GM18511 (cell line): ENCODE results near the gene CCDC28B.
"Not testable (repeated sequence)": the region's sequence is repeated elsewhere in the genome, so short reads cannot be mapped to it uniquely, and the experiment has no call there.

Source experiments
- ATAC-seq: cut with Tn5 transposase; IDR thresholded peaks from one replicate; pipeline ENCODE4 v1.9.1; 2021; ENCODE audit warnings: mild to moderate bottlenecking, moderate library complexity; ENCODE audit not compliant: unreplicated experiment

The CCDC28B gene

GRCh38 chr1:32200226-32201010, at the start of gene CCDC28B:
Gene CCDC28B, plus strand, starts transcription at chr1:32200595. Its CDS starts 1,341 bp downstream, at chr1:32201936.
- peak; percentile 29 for ATAC-seq

DNA sequence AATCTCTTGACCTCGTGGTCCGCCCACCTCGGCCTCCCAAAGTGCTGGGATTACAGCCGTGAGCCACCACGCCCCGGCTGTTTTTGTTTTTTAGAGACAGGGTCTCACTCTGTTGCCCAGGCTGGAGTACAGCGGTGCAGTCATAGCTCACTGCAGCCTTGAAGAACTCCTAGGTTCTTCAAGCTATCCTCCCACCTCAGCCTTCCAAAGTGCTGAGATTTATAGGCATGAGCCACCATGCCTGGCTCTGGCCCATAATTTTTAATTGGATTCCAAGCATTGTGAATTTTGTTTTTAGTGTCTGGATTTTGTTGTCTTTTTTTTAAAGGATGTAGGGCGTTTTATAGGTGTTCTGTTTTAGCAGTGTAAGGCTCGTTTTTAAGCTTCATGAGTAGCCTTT, 49.5 kb upstream of the CCDC28B start:
- no peak for ATAC-seq

DNA sequence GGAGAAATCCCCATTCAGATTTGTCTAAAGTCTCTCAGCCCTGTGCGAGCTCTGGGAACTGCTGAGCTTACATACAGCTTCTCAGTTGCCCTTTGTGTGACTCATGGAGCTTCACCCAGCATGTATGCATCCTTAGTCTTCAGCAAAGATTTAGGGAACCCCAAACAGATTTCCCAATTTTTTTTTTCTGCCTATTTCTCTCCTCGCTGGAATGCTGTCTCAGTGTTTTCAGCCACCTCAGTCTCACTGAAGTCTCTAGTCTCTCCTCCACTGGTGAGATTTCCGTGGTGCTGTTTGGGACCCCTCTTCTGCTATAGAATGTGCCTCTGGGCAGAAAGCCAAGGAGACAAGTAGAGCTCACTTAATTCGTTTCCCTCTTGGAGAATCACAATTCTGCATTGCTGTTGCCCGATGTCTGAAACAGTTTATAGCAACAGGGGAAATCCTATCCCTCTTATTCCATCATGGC, 49.0 kb upstream of the CCDC28B start:
- no peak for ATAC-seq

DNA sequence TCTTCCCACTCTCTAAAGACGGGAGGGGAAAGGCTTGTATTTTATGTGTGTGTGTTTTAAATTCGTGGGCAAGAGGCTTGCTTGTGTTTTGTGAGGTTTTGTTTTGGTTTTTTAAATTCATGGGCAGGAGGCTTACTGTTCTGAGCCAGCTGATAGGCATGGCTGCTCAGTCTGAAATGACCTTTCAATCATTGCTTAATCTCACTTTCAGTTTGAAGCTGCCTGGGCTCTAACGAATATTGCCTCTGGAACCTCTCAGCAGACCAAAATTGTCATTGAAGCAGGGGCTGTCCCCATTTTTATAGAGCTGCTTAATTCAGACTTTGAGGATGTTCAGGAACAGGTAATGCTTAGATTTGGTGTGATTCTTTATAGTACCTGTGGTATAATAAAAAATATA, 41.2 kb upstream of the CCDC28B start:
- no peak for ATAC-seq

- ATAC-seq, result no peak
Measured at GRCh38 chr1:32163405-32163804, 37.0 kb upstream of the CCDC28B start.

DNA sequence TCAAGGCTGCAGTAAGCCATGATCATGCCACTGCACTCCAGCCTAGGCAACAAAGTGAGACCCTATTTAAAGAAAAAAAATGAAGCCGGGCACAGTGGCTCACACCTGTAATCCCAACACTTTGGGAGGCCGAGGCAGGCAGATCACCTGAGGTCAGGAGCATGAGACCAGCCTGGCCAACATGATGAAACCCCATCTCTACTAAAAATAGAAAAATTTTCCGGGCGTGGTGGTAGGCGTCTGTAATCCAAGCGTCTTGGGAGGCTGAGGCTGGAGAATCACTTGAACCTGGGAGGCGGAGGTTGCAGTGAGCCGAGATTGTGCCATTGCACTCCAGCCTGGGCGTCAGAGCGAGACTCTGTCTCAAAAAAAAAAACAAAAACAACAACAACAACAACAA, 34.8 kb upstream of the CCDC28B start:
- ATAC-seq, result not testable (repeated sequence)

DNA sequence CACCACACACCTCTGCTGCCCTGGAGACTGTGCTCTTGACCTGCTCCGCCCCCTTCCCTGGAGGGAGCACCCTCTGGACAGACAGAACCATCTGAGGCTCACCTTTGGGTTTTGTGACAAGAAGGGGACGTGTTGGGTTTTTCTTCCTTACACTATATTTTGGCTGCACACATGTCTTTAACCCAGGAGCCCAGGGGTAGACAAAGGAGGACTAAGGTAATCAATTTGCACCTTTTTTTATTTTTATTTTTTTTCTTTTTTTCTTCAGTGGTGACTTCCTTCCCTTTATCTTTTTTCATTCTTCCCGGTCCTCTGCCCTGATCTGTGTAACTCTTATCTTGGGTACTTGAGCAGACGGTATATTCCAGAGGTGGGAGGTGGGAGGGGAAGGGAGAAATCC, 29.4 kb upstream of the CCDC28B start:
- no peak for ATAC-seq

DNA sequence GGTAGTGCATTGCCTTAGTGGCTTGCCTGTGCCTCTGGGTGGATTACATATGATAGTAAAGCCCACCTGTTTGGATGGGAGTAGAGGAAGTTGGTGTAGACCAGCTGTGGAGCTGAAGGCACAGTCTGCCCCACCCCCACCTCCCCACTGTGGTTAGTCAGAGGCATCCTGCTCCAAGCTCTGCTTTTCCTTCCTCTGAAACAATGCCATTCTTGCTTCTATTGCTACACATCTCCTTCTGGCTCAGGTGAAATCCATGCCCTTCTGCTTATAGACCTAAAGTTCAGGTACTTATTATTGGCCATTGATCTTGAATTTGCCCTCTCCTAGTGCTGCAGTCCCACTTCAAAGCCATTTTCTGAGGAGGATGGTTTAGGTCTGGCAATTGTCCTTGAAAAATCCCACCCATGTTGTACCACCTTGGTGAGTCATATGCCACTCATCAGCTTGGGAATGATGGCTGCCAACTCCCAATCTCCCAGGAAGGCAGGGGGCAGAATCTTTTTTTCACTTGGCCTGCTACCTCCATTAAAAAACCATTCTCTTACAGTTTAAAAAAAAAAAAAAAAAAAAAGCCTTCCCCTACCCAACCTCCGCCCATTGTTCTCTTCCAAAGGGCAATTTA, 27.7 kb upstream of the CCDC28B start:
- no peak for ATAC-seq

- no peak for ATAC-seq
Measured at GRCh38 chr1:32178380-32179192, 21.8 kb upstream of the CCDC28B start.

DNA sequence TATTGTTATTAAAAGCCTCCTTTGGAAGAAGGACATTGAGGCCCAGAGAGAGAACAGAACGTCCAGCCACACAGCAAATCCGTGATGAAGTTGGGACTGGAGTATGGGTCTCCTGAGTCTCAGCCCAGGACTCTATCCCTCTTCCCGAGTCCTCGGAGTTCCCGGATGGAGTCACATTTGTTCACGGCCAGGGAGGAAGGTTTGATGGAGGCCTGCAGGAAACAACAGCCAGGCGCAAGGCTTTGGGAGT, 21.3 kb upstream of the CCDC28B start:
- ATAC-seq, result peak; percentile 2

GRCh38 chr1:32179443-32180185, 20.8 kb upstream of the CCDC28B start, which contains the start of gene TXLNA:
Gene TXLNA, plus strand, starts transcription at chr1:32179675. Its CDS starts 671 bp downstream, at chr1:32180346.
- ATAC-seq, result peak; percentile 88

DNA sequence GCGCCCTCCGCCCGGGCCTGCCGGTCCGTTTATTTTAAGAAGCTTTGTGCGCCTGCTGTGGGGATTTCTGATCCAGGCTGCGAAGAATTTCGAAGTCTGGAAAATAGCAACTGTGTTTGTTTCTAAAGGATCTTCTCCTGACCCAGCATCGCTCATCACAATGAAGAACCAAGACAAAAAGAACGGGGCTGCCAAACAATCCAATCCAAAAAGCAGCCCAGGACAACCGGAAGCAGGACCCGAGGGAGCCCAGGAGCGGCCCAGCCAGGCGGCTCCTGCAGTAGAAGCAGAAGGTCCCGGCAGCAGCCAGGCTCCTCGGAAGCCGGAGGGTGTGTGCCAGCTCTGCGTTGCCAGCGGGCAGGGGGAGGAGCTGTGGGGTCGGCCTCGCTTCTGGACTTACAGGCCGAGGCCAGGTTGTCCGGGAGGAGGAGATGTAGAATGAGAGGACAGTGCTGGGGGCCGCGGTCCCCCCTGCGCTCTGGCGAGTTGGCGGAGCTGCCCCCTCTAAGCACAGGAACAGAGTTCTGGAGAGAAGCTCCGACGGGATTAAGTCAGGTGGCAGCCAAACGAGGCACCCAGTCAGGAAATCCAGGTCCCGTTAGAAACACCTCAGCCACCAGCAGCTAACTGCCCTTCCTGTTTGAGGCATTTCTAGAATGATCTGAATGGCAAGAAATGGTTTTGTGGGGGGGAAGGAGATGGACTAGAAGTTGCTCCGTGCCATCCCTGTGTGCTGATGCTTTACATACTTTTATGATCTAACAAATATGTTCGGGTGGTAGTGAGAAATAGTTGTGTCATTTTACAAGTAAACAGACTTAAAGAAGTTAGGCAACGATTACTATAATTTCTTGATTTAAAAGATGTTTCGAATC, 20.0 kb upstream of the CCDC28B start:
- no peak for ATAC-seq

- no peak for ATAC-seq
Measured at GRCh38 chr1:32181065-32181464, 19.3 kb upstream of the CCDC28B start.

GRCh38 chr1:32181563-32181962, 18.8 kb upstream of the CCDC28B start:
- ATAC-seq, result no peak

GRCh38 chr1:32182060-32182459, 18.3 kb upstream of the CCDC28B start:
- no peak for ATAC-seq

- ATAC-seq, result no peak
Measured at GRCh38 chr1:32184650-32185049, 15.7 kb upstream of the CCDC28B start.

DNA sequence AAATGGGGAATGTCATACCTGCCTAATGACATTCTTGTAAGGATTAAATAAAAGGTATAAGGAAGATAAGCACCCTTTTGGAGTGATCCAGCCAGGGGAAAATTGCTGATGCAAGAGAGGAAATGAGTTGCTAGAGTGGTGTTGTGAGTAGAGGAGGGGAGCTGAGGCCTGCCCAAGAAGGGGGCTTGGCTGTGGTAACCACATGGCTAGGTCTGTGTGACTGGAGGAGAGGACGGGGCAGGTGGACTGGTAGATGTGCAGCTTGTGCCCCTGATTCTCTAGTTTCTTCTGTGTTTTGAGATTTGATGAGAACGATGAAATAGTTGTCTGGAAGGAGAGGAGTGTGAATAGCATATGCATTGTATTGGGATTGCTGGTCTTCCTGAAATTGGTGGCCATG, 14.3 kb upstream of the CCDC28B start:
- ATAC-seq, result no peak

DNA sequence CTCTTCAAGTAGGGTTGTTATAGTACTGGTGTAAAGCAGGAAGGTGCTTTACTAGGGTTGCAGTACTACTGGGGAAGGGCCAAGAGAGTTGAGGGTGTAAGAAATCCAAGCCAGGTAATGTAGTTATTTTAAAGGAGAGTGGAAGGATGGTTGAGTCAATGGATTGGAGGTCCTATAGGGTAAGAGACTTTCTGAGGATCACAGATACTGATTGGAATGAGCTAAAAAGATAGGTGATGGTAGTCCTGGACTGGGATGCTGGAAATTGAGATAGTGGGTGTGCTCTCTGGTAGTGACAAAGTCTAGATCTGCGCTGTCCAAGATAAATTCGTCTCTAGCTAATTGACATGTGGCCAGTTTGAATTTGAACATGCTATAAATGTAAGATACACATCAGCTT, 13.9 kb upstream of the CCDC28B start:
- ATAC-seq, result no peak

DNA sequence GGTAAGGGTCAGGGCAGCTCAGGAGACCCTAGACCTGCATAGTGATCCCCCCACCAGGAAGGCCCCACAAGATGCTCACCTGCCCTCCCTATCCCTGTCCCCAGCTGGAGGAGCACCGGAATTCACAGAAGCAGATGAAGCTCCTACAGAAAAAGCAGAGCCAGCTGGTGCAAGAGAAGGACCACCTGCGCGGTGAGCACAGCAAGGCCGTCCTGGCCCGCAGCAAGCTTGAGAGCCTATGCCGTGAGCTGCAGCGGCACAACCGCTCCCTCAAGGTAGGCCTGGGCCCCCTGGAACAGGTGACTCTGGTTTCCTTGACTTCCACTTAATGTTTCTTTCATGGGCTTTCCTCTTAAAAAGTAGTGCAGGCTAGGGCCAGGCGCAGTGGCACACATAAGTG, 12.5 kb upstream of the CCDC28B start:
- ATAC-seq, result no peak
